GM15510 (cell line): ENCODE data around the gene HELB.

Source experiments
- POLR2A ChIP-seq: IDR thresholded peaks from 3 replicates; pipeline ENCODE4 v1.6.1; 2011; ENCODE audit warnings: borderline replicate concordance; ENCODE audit not compliant: insufficient read length; ENCODE audit errors: extremely low read depth

HELB gene

GRCh38 chr12:66379616-66380015 is 77.3 kb downstream of the HELB start:
- no peak for TF ChIP-seq POLR2A

GRCh38 chr12:66380769-66381535 is 78.7 kb downstream of the HELB start:
- no peak for TF ChIP-seq POLR2A

- TF ChIP-seq POLR2A: no peak
Measured at GRCh38 chr12:66387117-66387516, 84.8 kb downstream of the HELB start.
